BLaER1 (cell line): ENCODE data around the gene OOSP4B.
"Not testable (repeated sequence)": the region's sequence is repeated elsewhere in the genome, so short reads cannot be mapped to it uniquely, and the experiment has no call there.

Experiments
- H3K27ac ChIP-seq: shearing (Covaris generic); formaldehyde crosslinking; 2 replicates; pipeline ENCODE4 v1.8.1; 2022
- H3K27me3 ChIP-seq: shearing (Covaris generic); formaldehyde crosslinking; 2 replicates; pipeline ENCODE4 v1.8.1; 2022
- H3K36me3 ChIP-seq: shearing (Covaris generic); formaldehyde crosslinking; 2 replicates; pipeline ENCODE4 v1.8.1; 2022
- H3K4me1 ChIP-seq: shearing (Covaris generic); formaldehyde crosslinking; 2 replicates; pipeline ENCODE4 v1.8.1; 2022
- H3K4me2 ChIP-seq: shearing (Covaris generic); formaldehyde crosslinking; 2 replicates; pipeline ENCODE4 v1.8.1; 2022
- H3K4me3 ChIP-seq: shearing (Covaris generic); formaldehyde crosslinking; 2 replicates; pipeline ENCODE4 v1.8.1; 2022
- H3K9ac ChIP-seq: shearing (Covaris generic); formaldehyde crosslinking; 2 replicates; pipeline ENCODE4 v1.8.1; 2022
- H3K9me3 ChIP-seq: shearing (Covaris generic); formaldehyde crosslinking; 2 replicates; pipeline ENCODE4 v1.8.1; 2022
- H4K20me1 ChIP-seq: shearing (Covaris generic); formaldehyde crosslinking; 2 replicates; pipeline ENCODE4 v1.8.1; 2022
- Cebpa-rat ChIP-seq: shearing (Covaris generic); IDR thresholded peaks from 2 replicates; pipeline ENCODE4 v1.8.1; 2022

OOSP4B gene

DNA sequence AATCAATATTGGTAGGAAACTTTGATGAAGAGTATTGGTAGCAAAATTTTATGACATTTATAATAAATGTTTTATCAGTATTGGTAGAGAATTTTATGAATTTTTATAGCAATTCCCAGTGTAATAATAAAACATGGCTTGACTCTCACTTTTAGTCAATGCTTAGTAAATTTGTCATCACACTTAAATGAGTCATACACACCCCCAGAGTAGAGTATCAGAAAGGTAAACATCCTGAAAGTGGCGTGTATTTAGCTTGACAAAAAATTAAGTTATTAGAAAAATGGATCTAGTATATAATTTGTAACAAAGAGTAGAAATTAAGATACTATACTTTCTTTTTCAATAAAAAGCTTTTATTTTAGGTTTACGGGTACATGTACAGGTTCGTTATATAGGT is 42.1 kb downstream of the OOSP4B start:
- Histone ChIP-seq H4K20me1 (no peaks in the 10 kb centered on the region), H3K27me3 (no peaks in the 10 kb centered on the region), H3K4me2 (no peak overlapping the region), H3K9me3 (no peaks in the 10 kb centered on the region), H3K9ac (no peak overlapping the region), H3K4me1 (peaks cover 2% of the 10 kb centered on the region; the same call in 1 of the 2 replicates), H3K36me3 (no peaks in the 10 kb centered on the region), H3K4me3 (no peak overlapping the region), H3K27ac (no peak overlapping the region)
- TF ChIP-seq Cebpa-rat, result no peak

DNA sequence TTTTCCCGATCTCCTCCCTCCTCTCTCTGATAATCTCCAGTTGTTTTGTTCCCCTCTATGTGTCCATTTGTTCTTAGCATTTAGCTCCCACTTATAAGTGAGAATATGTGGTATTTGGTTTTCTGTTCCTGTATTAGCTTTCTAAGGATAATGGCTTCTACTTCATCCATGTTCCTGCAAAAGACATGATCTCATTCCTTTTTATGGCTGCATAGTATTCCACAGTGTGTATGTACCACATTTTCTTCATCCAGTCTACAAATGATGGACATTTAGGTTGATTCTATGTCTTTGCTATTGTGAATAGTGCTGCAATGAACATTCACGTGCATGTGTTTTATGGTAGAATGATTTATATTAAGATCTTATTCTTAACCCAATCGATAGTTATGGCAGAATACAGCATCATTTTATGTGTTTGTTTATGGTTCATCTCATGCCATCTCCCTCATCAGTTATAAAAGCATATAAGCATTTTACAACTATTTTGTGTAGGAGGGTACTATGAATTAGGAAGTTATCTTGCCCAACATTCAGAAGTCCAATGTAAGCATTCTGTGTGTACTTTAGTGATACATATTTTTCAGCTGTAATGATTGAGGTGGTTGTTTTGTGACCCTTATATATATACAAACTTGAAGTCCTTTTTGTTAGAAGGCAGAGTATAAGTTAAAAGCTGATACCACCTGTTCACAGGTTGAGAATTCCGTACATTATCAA is 42.7 kb downstream of the OOSP4B start:
- no peaks in the 10 kb centered on the region for H3K27me3 ChIP-seq

DNA sequence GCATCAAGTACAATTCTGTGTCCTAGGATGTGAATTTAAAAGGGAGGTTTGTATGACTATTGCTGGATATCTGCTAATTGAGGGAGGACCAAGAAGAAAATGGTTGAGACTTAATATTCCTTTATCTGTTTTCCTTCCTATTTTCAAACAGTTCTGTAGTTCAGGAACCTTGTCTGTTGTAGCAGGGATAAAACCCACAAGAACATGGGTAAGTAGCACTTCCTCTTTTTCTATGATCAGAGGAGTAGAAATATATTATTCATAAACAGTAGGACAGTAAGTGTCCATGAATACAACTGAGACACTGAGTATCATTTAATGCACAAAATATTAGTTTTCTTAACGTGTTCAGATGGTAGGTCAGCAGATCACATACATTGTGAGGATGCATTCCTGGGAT is 47.1 kb downstream of the OOSP4B start:
- Histone ChIP-seq H3K36me3 (no peaks in the 10 kb centered on the region), H4K20me1 (no peaks in the 10 kb centered on the region), H3K9ac (no peak overlapping the region), H3K4me3 (no peak overlapping the region), H3K9me3 (no peaks in the 10 kb centered on the region), H3K27ac (no peak overlapping the region), H3K4me1 (peaks cover 5% of the 10 kb centered on the region; the same call in 1 of the 2 replicates), H3K27me3 (no peaks in the 10 kb centered on the region), H3K4me2 (no peak overlapping the region)
- TF ChIP-seq Cebpa-rat, result no peak

More for the DNA sequence above, 42.7 kb downstream of the OOSP4B start:
- Histone ChIP-seq H3K36me3 (no peaks in the 10 kb centered on the region), H3K4me1 (peaks cover 5% of the 10 kb centered on the region; the same call in 1 of the 2 replicates), H3K27ac (no peak overlapping the region), H4K20me1 (no peaks in the 10 kb centered on the region), H3K4me3 (no peak overlapping the region), H3K9ac (no peak overlapping the region), H3K4me2 (no peak overlapping the region), H3K9me3 (no peaks in the 10 kb centered on the region)
- no peak for TF ChIP-seq Cebpa-rat

DNA sequence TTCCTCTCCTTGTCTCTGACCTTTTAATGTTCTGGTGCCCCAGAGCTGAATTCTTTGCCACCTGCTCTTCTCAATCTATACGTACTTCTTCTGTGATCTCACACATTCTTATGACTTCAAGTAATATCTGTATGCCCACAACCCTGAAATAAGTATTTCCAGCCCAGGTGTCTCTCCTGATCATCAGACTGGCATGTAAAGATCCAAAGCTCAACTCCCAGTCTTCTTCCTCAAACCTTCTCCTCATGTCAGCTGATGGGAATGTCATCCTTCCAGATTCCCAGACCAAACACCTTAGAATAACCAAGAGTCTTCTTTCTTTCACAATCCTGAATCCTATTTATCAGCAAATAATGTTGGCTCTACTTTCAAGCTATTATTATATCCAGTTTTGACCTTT is 48.8 kb downstream of the OOSP4B start:
- no peak for TF ChIP-seq Cebpa-rat
- no peaks in the 10 kb centered on the region for H3K27me3 ChIP-seq
- no peak overlapping the region for H3K9ac ChIP-seq
- H3K27ac ChIP-seq, result no peak overlapping the region
- H3K9me3 ChIP-seq, result no peaks in the 10 kb centered on the region
- no peak overlapping the region for H3K4me2 ChIP-seq
- H3K36me3 ChIP-seq, result no peaks in the 10 kb centered on the region
- peaks cover 5% of the 10 kb centered on the region; the same call in 1 of the 2 replicates for H3K4me1 ChIP-seq
- H3K4me3 ChIP-seq, result no peak overlapping the region
- no peaks in the 10 kb centered on the region for H4K20me1 ChIP-seq

DNA sequence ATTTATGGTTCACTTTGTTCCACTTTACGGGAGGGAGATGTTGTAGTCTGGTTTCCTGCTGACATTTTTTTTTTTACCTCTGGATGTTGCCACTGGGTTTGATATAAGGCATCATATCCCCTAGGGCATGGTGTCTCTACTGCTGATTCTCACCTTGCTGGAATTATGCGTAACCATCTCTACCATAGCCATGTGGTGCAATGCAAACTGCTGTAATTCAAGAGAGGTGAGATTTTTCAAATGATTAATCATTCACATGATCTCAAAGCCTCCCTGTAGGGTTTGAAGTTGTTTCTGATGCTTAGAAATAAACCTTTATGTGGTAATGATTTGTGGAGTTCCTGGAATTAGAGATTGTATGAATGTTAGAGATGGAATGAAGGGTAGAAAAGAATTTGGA is 52.5 kb downstream of the OOSP4B start:
- Histone ChIP-seq H3K27me3 (no peaks in the 10 kb centered on the region), H3K9me3 (no peaks in the 10 kb centered on the region), H3K27ac (no peak overlapping the region), H3K4me3 (no peak overlapping the region), H3K4me1 (no peaks in the 10 kb centered on the region), H3K36me3 (no peaks in the 10 kb centered on the region), H4K20me1 (no peaks in the 10 kb centered on the region), H3K4me2 (no peak overlapping the region), H3K9ac (no peak overlapping the region)
- TF ChIP-seq Cebpa-rat, result no peak

DNA sequence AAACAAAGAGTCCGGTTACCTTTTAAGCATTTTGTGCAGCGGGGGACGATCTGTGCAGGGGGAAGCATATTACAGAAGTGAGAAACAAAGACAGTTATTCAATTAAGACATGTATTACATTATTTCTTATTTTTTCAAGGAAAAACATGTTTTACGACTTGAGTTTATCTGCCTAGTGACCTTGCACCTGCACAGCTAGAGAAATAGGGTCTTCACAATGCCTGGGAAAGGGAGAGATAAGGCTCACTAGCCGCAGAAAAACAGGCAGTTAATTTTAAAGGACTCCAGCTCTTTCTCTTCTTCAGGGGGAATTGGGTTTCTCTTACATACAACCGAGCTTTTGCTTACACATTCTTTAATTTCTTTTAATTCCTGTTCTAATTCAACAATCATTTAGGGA is 54.7 kb downstream of the OOSP4B start:
- not testable (repeated sequence) for H3K4me1 ChIP-seq, H3K4me3 ChIP-seq, H3K4me2 ChIP-seq, H3K27ac ChIP-seq, H4K20me1 ChIP-seq, H3K9me3 ChIP-seq, H3K36me3 ChIP-seq, H3K9ac ChIP-seq, H3K27me3 ChIP-seq

DNA sequence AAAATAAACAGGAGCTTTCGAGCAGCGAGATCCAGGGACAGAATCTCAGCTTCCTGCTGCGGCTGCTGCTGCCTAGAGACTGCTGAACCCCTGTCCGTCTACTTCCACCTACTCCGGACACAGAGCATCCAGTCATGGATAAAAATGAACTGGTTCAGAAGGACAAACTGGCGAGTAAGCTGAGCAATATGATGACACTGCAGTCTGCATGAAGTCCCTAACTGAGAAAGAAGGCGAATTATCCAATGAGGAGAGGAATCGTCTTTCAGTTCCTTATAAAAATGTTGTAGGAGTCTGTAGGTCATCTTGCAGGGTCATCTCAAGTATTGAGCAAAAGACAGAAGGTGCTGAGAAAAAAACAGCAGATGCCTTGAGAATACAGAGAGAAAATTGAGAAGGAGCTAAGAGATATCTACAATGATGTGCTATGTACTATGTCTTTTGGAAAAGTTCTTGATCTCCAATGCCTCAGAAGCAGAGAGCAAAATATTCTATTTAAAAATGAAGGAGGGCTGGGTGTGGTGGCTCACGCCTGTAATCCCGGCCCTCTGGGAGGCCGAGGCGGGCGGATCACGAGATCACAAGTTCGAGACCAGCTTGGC is 60.3 kb downstream of the OOSP4B start:
- no peak overlapping the region for H3K4me2 ChIP-seq
- no peak for TF ChIP-seq Cebpa-rat
- no peaks in the 10 kb centered on the region for H3K36me3 ChIP-seq
- no peaks in the 10 kb centered on the region for H3K27me3 ChIP-seq
- H3K9ac ChIP-seq, result no peak overlapping the region
- 0 out of 2 replicates have a peak, but pooled peaks cover 5% of the 10 kb centered on the region for H3K4me1 ChIP-seq
- H3K27ac ChIP-seq, result no peak overlapping the region
- H3K4me3 ChIP-seq, result no peak overlapping the region
- H3K9me3 ChIP-seq, result no peaks in the 10 kb centered on the region
- H4K20me1 ChIP-seq, result no peaks in the 10 kb centered on the region

DNA sequence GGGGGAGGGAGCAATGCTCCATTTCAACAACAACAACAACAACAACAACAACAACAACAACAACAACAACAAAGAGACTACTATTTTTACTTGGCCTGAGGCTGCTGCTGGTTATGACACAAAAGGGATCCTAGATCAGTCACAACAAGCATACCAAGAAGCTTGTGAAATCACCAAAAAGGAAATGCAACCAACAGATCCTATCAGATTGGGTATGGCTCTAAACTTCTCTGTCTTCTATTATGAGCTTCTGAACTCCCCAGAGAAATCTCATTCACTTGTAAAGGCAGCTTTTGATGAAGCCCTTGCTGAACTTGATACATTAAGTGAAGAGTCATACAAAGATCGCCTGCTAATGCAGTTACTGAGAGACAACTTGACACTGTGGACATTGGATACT is 61.0 kb downstream of the OOSP4B start:
- Histone ChIP-seq H3K36me3 (no peaks in the 10 kb centered on the region), H3K9ac (no peak overlapping the region), H3K4me2 (no peak overlapping the region), H3K9me3 (no peaks in the 10 kb centered on the region), H3K27ac (no peak overlapping the region), H3K27me3 (no peaks in the 10 kb centered on the region), H3K4me3 (no peak overlapping the region), H3K4me1 (0 out of 2 replicates have a peak, but pooled peaks cover 5% of the 10 kb centered on the region), H4K20me1 (no peaks in the 10 kb centered on the region)
- TF ChIP-seq Cebpa-rat, result no peak

DNA sequence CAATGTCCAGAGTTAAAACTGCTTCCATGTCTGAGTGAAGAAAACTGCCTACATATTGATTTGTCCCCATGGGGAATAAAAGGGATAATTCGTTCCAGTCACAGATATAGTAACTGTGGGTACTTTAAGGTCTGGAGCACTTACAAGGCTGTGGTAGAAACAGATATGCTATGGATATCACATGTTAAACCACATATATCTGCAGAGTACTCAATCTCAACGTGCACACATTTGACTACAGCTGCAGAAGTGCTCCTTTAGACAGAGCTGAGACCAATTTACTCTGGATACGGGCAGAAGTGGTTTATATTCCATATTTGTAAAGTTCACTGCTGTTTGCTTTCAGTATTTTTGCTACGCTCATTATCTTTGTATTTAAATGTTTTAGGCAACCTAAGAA is 61.8 kb downstream of the OOSP4B start:
- H3K36me3 ChIP-seq, result no peaks in the 10 kb centered on the region
- H4K20me1 ChIP-seq, result no peaks in the 10 kb centered on the region
- TF ChIP-seq Cebpa-rat, result no peak
- H3K27ac ChIP-seq, result no peak overlapping the region
- H3K9ac ChIP-seq, result no peak overlapping the region
- 0 out of 2 replicates have a peak, but pooled peaks cover 5% of the 10 kb centered on the region for H3K4me1 ChIP-seq
- no peak overlapping the region for H3K4me2 ChIP-seq
- no peaks in the 10 kb centered on the region for H3K27me3 ChIP-seq
- no peak overlapping the region for H3K4me3 ChIP-seq
- no peaks in the 10 kb centered on the region for H3K9me3 ChIP-seq

DNA sequence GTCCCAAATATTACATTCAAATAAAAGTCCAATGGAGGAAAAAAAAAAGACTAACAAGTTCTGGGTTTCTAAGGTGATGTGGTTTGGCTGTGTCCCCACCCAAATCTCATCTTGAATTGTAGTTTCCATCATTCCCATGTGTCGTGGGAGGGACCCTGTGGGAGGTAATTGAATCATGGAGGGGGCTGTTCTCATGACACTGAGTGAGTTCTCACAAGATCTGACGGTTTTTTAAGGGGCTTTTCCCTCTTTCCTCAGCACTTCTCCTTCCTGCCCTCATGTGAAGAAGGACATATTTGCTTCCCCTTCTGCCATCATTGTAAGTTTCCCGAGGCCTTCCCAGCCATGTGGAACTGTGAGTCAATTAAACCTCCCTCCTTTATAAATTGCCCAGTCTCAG is 63.6 kb downstream of the OOSP4B start:
- Histone ChIP-seq H4K20me1 (no peaks in the 10 kb centered on the region), H3K27me3 (no peaks in the 10 kb centered on the region), H3K4me1 (0 out of 2 replicates have a peak, but pooled peaks cover 5% of the 10 kb centered on the region), H3K4me2 (no peak overlapping the region), H3K9me3 (no peaks in the 10 kb centered on the region), H3K4me3 (no peak overlapping the region), H3K9ac (no peak overlapping the region), H3K27ac (no peak overlapping the region), H3K36me3 (no peaks in the 10 kb centered on the region)
- TF ChIP-seq Cebpa-rat, result no peak
